Measurements from ENCODE around the gene DCLK1. TPM values are rescaled to one million over a fixed set of nuclear protein-coding genes. Genes with fewer than 3 reads are reported as not detected.

Gene DCLK1
- total RNA-seq, 1 experiment from 2014 or later, result 36.2 TPM

DNA sequence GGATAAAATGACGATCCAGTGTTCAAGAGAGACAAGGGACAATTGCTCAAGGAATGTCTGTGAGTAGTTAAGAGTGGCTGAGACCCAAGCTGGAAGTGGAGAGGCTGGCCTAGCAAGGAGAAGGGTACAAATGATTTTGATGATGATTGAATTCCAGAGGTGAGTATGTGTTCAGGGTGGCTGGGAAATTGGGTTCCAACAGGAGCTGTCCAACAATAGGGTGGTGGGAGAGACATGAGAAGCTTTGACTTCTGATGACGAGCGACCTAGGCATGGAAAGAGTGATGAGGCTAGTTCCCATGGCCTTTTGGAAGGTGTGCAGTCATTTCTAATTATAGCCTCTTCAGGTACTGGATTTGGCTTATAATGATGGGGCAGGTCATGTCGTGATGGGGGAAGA, 29.1 kb upstream of the DCLK1 start:
- DNase-seq, result no peak
- Histone ChIP-seq H3K23me2 (ENCODE audit: insufficient read length, low read depth, low read length, poor library complexity, severe bottlenecking) (no peaks in the 10 kb centered on the region), H4K5ac (ENCODE audit: insufficient read length, low read depth, low read length) (no peak overlapping the region), H3K9me3 (ENCODE audit: control insufficient read depth, low read depth, low read length) (no peaks in the 10 kb centered on the region), H3K9ac (ENCODE audit: extremely low read depth, insufficient read length, low read length) (no peak overlapping the region), H3K4me1 (ENCODE audit: insufficient read depth, low read length) (peaks cover 3% of the 10 kb centered on the region; the same call in 1 of the 2 replicates), H3K14ac (ENCODE audit: insufficient read depth, low read length) (no peak overlapping the region), H3K23ac (ENCODE audit: insufficient read length, low read depth, low read length) (no peak overlapping the region), H2BK15ac (ENCODE audit: low read depth, low read length) (no peak overlapping the region), H2AFZ (ENCODE audit: low read length) (no peak overlapping the region), H2BK20ac (ENCODE audit: low read depth, low read length, poor library complexity, severe bottlenecking) (no peak overlapping the region), H2BK5ac (ENCODE audit: insufficient read length, low read length) (no peak overlapping the region), H3K18ac (ENCODE audit: insufficient read length, low read depth, low read length) (no peak overlapping the region), H2AK5ac (ENCODE audit: insufficient read length, low read length) (no peak overlapping the region), H4K20me1 (ENCODE audit: control insufficient read depth, insufficient read depth, insufficient read length) (no peaks in the 10 kb centered on the region), H2BK120ac (ENCODE audit: low read depth, low read length, poor library complexity, severe bottlenecking) (no peak overlapping the region), H3K27ac (ENCODE audit: insufficient read length, low read depth, low read length) (no peak overlapping the region), H3K79me2 (ENCODE audit: insufficient read depth, low read length) (no peaks in the 10 kb centered on the region), H3K4me2 (ENCODE audit: insufficient read depth, insufficient read length, low read length) (no peak overlapping the region), H3K79me1 (ENCODE audit: insufficient read depth, low read depth, low read length, poor library complexity, severe bottlenecking) (no peaks in the 10 kb centered on the region), H3K4ac (ENCODE audit: low read depth, low read length) (no peak overlapping the region), H3K56ac (ENCODE audit: insufficient read length, low read depth, low read length) (no peak overlapping the region), H3K27me3 (ENCODE audit: insufficient read depth, low read length) (no peaks in the 10 kb centered on the region), H4K8ac (replicated peaks; ENCODE audit: insufficient read length, low read depth, low read length) (no peak overlapping the region), H4K91ac (ENCODE audit: insufficient read length, low read depth, low read length) (no peak overlapping the region), H3T11ph (ENCODE audit: low read length) (no peak overlapping the region), H2BK12ac (ENCODE audit: insufficient read length, low read depth, low read length) (no peak overlapping the region)
- 100% methylated on average over 1 of the region's 4 CpGs for WGBS (ENCODE audit: extremely low coverage, insufficient read length, low lambda C conversion rate)
- Mint-ChIP-seq H3K4me1 (peaks cover 11 to 16% of the 10 kb centered on the region in 2 experiments), H3K36me3 (ENCODE audit: insufficient read depth in 1 of 3, low read depth in 3 of 3) (no peaks in the 10 kb centered on the region), H3K4me3 (no peak overlapping the region), H3K27ac (no peak overlapping the region), H3K9me3 (no peaks in the 10 kb centered on the region), H3K27me3 (ENCODE audit: low read depth) (peaks cover 11% of the 10 kb centered on the region)
- TF ChIP-seq, protein P1, sequence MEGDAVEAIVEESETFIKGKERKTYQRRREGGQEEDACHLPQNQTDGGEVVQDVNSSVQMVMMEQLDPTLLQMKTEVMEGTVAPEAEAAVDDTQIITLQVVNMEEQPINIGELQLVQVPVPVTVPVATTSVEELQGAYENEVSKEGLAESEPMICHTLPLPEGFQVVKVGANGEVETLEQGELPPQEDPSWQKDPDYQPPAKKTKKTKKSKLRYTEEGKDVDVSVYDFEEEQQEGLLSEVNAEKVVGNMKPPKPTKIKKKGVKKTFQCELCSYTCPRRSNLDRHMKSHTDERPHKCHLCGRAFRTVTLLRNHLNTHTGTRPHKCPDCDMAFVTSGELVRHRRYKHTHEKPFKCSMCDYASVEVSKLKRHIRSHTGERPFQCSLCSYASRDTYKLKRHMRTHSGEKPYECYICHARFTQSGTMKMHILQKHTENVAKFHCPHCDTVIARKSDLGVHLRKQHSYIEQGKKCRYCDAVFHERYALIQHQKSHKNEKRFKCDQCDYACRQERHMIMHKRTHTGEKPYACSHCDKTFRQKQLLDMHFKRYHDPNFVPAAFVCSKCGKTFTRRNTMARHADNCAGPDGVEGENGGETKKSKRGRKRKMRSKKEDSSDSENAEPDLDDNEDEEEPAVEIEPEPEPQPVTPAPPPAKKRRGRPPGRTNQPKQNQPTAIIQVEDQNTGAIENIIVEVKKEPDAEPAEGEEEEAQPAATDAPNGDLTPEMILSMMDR (conservative IDR thresholded peaks at IDR 0.05), result no peak
